HepG2 (cell line): ENCODE data around the gene ENTPD5. TPM values are rescaled to one million over a fixed set of nuclear protein-coding genes. Genes with fewer than 3 reads are reported as not detected.

Source experiments
- ASH2L ChIP-seq: fragments of 300-600, 200-600 bp; sonication (generic); IDR thresholded peaks from 2 replicates; pipeline ENCODE4 v1.7.0; 2017; ENCODE audit warnings: low read depth, mild to moderate bottlenecking, moderate library complexity, mixed read lengths, low read length; ENCODE audit not compliant: insufficient read length
- ELF4 ChIP-seq: sonication (generic); formaldehyde crosslinking; IDR thresholded peaks from 2 replicates; pipeline ENCODE4 v1.5.0; 2020; ENCODE audit warnings: missing genetic modification reagents, mild to moderate bottlenecking, moderate library complexity, borderline replicate concordance
- FOXC1 ChIP-seq: sonication (generic); formaldehyde crosslinking; IDR thresholded peaks from 2 replicates; pipeline ENCODE4 v1.8.0; 2022; ENCODE audit warnings: mild to moderate bottlenecking, missing genetic modification reagents, borderline replicate concordance
- HNF4A ChIP-seq: sonication (generic); formaldehyde crosslinking; IDR thresholded peaks from 2 replicates; pipeline ENCODE4 v1.4.0; 2020; ENCODE audit warnings: missing genetic modification reagents
- NKX3-1 ChIP-seq: sonication (generic); formaldehyde crosslinking; IDR thresholded peaks from 2 replicates; pipeline ENCODE4 v1.5.0; 2020; ENCODE audit warnings: missing genetic modification reagents
- PITX1 ChIP-seq: sonication (generic); formaldehyde crosslinking; IDR thresholded peaks from 2 replicates; pipeline ENCODE4 v1.5.1; 2020; ENCODE audit warnings: mild to moderate bottlenecking, missing genetic modification reagents
- POLR2A ChIP-seq, 2 experiments: IDR thresholded peaks; 2 replicates each; pipeline ENCODE4 v1.6.1; 2011; ENCODE audit warnings: low read depth in 2 of 2, low read length in 2 of 2, mild to moderate bottlenecking in 1 of 2, moderate library complexity in 1 of 2; ENCODE audit not compliant: insufficient read depth in 1 of 2
- RXRA ChIP-seq: sonication (generic); formaldehyde crosslinking; IDR thresholded peaks from 2 replicates; pipeline ENCODE4 v1.5.1; 2020; ENCODE audit warnings: missing genetic modification reagents
- SALL1 ChIP-seq: sonication (generic); formaldehyde crosslinking; IDR thresholded peaks from 2 replicates; pipeline ENCODE4 v1.8.0; 2022; ENCODE audit warnings: mild to moderate bottlenecking, missing genetic modification reagents
- SOX5 ChIP-seq: IDR thresholded peaks from 2 replicates; pipeline ENCODE4 v1.6.1; 2016; ENCODE audit warnings: borderline replicate concordance
- SOX6 ChIP-seq, 2 experiments: fragments of 450-650 bp in 1 of 2; sonication (generic) in 1 of 2; formaldehyde crosslinking in 1 of 2; IDR thresholded peaks; 2 replicates each; pipeline versions ENCODE4 v1.4.0 to v1.6.1; 2017 to 2020; ENCODE audit warnings: antibody characterized with exemption in 1 of 2, mild to moderate bottlenecking in 1 of 2, missing genetic modification reagents in 1 of 2
- SSRP1 ChIP-seq: IDR thresholded peaks from 2 replicates; pipeline ENCODE4 v1.6.1; 2016; ENCODE audit warnings: control low read depth
- TCF7 ChIP-seq: sonication (generic); IDR thresholded peaks from 2 replicates; pipeline ENCODE4 v1.6.1; 2016; ENCODE audit warnings: antibody characterized with exemption, low read depth
- XRCC5 ChIP-seq: fragments of 200-400 bp; formaldehyde crosslinking; optimal IDR thresholded peaks from 2 replicates; pipeline ENCODE3; 2017; ENCODE audit warnings: mild to moderate bottlenecking, low read length
- ZMAT3 ChIP-seq: sonication (generic); formaldehyde crosslinking; conservative IDR thresholded peaks from 2 replicates; pipeline ENCODE4 v1.7.0; 2021; ENCODE audit warnings: missing genetic modification reagents
- ZNF569 ChIP-seq: sonication (generic); formaldehyde crosslinking; IDR thresholded peaks from 2 replicates; pipeline ENCODE4 v1.5.0; 2020; ENCODE audit warnings: mild to moderate bottlenecking, missing genetic modification reagents, moderate library complexity, borderline replicate concordance
- ZNF710 ChIP-seq: sonication (generic); formaldehyde crosslinking; IDR thresholded peaks from 2 replicates; pipeline ENCODE4 v1.5.0; 2020; ENCODE audit warnings: mild to moderate bottlenecking, missing genetic modification reagents, borderline replicate concordance
- ZNF772 ChIP-seq: sonication (generic); formaldehyde crosslinking; IDR thresholded peaks from 2 replicates; pipeline ENCODE4 v1.5.0; 2020; ENCODE audit warnings: mild to moderate bottlenecking, missing genetic modification reagents
- polyA plus RNA-seq, 8 experiments: library from polyadenylated mRNA; depleted of rRNA in 3 of 8; stranded (reverse) in 7 of 8; unstranded in 1 of 8; fragments of >200 nt; fragmentation: Illumina TruSeq in 4 of 8; extraction: Trizol in 4 of 8; gene quantifications; 2 replicates each; pipeline versions ENCODE4 v1.2.1 to v1.2.3, GENCODE V29; 2011 to 2016; ENCODE audit warnings: low read depth in 4 of 8, missing spikeins in 1 of 8, mixed read lengths in 1 of 8; ENCODE audit not compliant: insufficient read depth in 1 of 8
- total RNA-seq, 5 experiments: library from RNA; depleted of rRNA; stranded (reverse); fragments of >200 nt; fragmentation: Illumina TruSeq; extraction: Trizol; gene quantifications; 2 replicates each; pipeline ENCODE4 v1.2.3, GENCODE V29; 2016; ENCODE audit warnings: low read depth in 1 of 5
- TF ChIP-seq, protein P1 (sequence below): sonication (generic); formaldehyde crosslinking; conservative IDR thresholded peaks from 2 replicates; pipeline ENCODE4 v1.8.1; 2023; ENCODE audit warnings: missing genetic modification reagents
- TF ChIP-seq, protein P2 (sequence below): sonication (generic); formaldehyde crosslinking; IDR thresholded peaks from 2 replicates; pipeline ENCODE4 v1.4.0; 2020; ENCODE audit warnings: mild to moderate bottlenecking, missing genetic modification reagents
- TF ChIP-seq, protein P3 (sequence below): sonication (generic); formaldehyde crosslinking; IDR thresholded peaks from 2 replicates; pipeline ENCODE4 v1.4.0; 2020; ENCODE audit warnings: missing genetic modification reagents
- TF ChIP-seq, protein P4 (sequence below): sonication (generic); formaldehyde crosslinking; IDR thresholded peaks from 2 replicates; pipeline ENCODE4 v1.8.0; 2022; ENCODE audit warnings: mild to moderate bottlenecking, missing genetic modification reagents; ENCODE audit not compliant: insufficient replicate concordance

The ENTPD5 gene
- total and polyA plus RNA-seq, 2 of the 13 experiments (the other 11 are each of a cell fraction or from before 2014, with no cell fraction given) = 33.8 to 43.3 TPM

GRCh38 chr14:73997108-73997943, 21.8 kb downstream of the ENTPD5 start (continued):
- TF ChIP-seq, protein P1, sequence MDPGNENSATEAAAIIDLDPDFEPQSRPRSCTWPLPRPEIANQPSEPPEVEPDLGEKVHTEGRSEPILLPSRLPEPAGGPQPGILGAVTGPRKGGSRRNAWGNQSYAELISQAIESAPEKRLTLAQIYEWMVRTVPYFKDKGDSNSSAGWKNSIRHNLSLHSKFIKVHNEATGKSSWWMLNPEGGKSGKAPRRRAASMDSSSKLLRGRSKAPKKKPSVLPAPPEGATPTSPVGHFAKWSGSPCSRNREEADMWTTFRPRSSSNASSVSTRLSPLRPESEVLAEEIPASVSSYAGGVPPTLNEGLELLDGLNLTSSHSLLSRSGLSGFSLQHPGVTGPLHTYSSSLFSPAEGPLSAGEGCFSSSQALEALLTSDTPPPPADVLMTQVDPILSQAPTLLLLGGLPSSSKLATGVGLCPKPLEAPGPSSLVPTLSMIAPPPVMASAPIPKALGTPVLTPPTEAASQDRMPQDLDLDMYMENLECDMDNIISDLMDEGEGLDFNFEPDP (CRISPR knock-in tag) = no peak
- no peak for TF ChIP-seq RXRA
- peak; percentile 66 for TF ChIP-seq TCF7
- TF ChIP-seq SALL1 (CRISPR knock-in tag) = 0 out of 2 replicates have a peak, but pooled peaks have one; percentile 6
- peak; percentile 39; the same call in 1 of the 2 replicates for TF ChIP-seq SSRP1 (CRISPR knock-in tag)
- peak; percentile 57; the same call in 1 of the 2 replicates for TF ChIP-seq HNF4A (CRISPR knock-in tag)
- peak; percentile 30; the same call in 1 of the 2 replicates for TF ChIP-seq ZNF710 (CRISPR knock-in tag)
- TF ChIP-seq ZNF569 (CRISPR knock-in tag) = no peak
- no peak for TF ChIP-seq NKX3-1 (CRISPR knock-in tag)
- TF ChIP-seq FOXC1 (CRISPR knock-in tag) = no peak
- TF ChIP-seq POLR2A (IDR thresholded peaks at IDR 0.05; ENCODE audit: insufficient read depth in 1 of 2, low read depth in 2 of 2, low read length in 2 of 2) = peak; percentile 61 to 70
- no peak for TF ChIP-seq ELF4 (CRISPR knock-in tag)
- TF ChIP-seq, protein P2, sequence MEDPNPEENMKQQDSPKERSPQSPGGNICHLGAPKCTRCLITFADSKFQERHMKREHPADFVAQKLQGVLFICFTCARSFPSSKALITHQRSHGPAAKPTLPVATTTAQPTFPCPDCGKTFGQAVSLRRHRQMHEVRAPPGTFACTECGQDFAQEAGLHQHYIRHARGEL (CRISPR knock-in tag) = no peak
- peak; percentile 90 for TF ChIP-seq ASH2L
- peak; percentile 20; the same call in 1 of the 2 replicates for TF ChIP-seq SOX5 (CRISPR knock-in tag)
- peak; percentile 2; the same call in 1 of the 2 replicates for TF ChIP-seq PITX1
- no peak for TF ChIP-seq ZMAT3 (CRISPR knock-in tag)
- TF ChIP-seq SOX6 (IDR thresholded peaks at IDR 0.05) = no peak
- TF ChIP-seq SOX6 (CRISPR knock-in tag; IDR thresholded peaks at IDR 0.05) = peak; percentile 62
- TF ChIP-seq ZNF772 (CRISPR knock-in tag) = 0 out of 2 replicates have a peak, but pooled peaks have one; percentile 26
- TF ChIP-seq, protein P3, sequence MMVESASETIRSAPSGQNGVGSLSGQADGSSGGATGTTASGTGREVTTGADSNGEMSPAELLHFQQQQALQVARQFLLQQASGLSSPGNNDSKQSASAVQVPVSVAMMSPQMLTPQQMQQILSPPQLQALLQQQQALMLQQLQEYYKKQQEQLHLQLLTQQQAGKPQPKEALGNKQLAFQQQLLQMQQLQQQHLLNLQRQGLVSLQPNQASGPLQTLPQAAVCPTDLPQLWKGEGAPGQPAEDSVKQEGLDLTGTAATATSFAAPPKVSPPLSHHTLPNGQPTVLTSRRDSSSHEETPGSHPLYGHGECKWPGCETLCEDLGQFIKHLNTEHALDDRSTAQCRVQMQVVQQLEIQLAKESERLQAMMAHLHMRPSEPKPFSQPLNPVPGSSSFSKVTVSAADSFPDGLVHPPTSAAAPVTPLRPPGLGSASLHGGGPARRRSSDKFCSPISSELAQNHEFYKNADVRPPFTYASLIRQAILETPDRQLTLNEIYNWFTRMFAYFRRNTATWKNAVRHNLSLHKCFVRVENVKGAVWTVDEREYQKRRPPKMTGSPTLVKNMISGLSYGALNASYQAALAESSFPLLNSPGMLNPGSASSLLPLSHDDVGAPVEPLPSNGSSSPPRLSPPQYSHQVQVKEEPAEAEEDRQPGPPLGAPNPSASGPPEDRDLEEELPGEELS (CRISPR knock-in tag) = peak; percentile 60; the same call in 1 of the 2 replicates
- TF ChIP-seq, protein P4, sequence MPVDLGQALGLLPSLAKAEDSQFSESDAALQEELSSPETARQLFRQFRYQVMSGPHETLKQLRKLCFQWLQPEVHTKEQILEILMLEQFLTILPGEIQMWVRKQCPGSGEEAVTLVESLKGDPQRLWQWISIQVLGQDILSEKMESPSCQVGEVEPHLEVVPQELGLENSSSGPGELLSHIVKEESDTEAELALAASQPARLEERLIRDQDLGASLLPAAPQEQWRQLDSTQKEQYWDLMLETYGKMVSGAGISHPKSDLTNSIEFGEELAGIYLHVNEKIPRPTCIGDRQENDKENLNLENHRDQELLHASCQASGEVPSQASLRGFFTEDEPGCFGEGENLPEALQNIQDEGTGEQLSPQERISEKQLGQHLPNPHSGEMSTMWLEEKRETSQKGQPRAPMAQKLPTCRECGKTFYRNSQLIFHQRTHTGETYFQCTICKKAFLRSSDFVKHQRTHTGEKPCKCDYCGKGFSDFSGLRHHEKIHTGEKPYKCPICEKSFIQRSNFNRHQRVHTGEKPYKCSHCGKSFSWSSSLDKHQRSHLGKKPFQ = peak; percentile 76
- TF ChIP-seq XRCC5 = no peak
